CD4-positive, alpha-beta T cell treated with Interleukin-6 for 4 hours (primary cell): ENCODE results near the gene GLTP.
"Not testable (repeated sequence)": the region's sequence is repeated elsewhere in the genome, so short reads cannot be mapped to it uniquely, and the experiment has no call there.

ENCODE experiments used
- DNase-seq: peaks from one replicate; pipeline ENCODE4 v3.0.0-alpha.2; 2020; ENCODE audit warnings: mixed read lengths

The GLTP gene

GRCh38 chr12:109900752-109901580 is 20.6 kb upstream of the GLTP start:
- no peak for DNase-seq

DNA sequence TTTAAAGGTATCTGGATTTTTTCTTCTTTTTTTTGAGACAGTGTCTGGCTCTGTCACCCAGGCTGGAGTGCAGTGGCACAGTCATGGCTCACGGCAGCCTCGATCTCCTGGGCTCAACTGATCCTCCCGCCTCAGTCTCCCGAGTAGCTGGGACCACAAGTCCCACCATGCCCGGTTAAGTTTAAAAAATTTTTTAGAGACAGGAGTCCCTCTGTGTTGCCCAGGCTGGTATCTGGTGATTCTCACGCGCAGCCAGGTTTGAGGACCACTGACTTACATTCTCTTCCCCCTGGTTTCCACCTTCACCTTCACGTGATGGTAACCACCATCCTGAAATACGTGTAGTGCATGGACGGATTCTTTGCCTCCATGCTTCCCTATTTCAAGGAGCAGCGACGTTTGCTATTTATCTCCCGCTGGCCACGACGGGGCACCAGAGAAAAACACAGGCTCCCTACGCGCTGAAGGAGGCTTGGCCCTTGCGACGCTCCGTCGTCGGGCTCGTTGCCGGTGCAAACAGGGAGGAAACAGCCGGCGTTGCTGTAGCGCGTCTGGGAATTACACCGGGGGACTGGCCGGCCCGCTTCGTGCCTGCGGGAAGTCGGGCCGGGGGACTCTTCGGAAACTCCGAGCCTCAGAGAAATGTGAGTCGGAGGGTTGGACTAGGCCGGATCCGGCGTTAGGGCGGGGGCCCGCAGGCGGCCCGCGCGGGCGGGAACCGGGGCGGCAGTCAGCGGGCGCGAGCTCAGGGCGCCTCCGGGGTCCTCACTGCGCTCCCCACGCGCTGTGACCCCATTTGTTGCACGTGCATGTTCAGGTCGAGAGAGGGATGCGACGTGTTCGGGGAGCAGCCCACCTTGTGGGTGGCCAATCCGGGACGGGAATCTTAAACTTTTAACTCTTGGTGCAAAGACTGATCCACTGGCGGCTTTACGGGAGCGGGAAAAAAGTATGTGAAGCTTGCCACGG is 19.7 kb upstream of the GLTP start, which contains the start of gene TCHP:
Gene TCHP (plus strand): TSS at position 492 of the 969 bp plus-strand sequence. CDS start 2,753 bp downstream, outside the sequence.
- peak; percentile 82 for DNase-seq

GRCh38 chr12:109899345-109899744 is 19.0 kb upstream of the GLTP start:
- DNase-seq, result not testable (repeated sequence)

GRCh38 chr12:109897029-109897428 is 16.7 kb upstream of the GLTP start:
- no peak for DNase-seq

- no peak for DNase-seq
These were observed 15.8 kb upstream of the GLTP start for GRCh38 chr12:109896188-109896587.

DNA sequence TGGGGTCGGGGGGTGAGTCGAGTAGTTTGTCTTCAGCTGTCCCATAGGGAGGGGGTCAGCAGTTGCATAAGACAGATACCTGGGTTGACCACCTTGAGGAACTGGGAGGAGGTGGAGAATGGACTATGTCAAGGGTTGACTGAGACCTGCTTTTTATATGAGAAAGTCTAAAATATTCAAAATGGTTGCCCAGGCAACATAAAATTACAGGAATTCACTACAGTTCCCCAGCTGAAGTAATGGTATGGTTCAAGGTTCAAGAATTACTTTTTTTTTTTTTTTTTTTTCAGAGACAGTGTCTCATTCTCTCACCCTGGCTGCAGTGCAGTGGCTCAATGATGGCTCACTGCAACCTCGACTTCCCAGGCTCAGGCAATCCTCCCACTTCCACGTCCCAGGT is 14.6 kb upstream of the GLTP start:
- no peak for DNase-seq

- DNase-seq, result no peak
These were observed 13.1 kb upstream of the GLTP start for GRCh38 chr12:109893261-109893995.

DNA sequence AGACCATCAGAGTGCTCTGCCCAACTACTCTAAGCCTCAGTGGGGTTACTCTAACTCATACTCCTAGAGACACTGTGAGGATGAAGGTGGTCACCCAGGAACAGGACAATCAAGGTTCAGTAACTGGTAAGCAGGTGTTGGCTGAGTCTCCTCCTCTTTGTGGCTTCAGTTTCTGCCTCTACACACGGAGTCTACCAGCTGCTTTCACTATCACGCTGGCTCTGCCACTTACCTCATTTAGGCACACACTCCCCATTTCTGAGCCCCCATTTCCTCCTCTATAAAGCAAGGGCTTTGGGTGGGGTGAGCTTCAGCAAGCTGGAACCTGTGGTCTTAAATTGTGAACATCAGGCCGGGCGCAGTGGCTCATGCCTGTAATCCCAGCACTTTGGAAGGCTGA is 12.4 kb upstream of the GLTP start:
- no peak for DNase-seq

DNA sequence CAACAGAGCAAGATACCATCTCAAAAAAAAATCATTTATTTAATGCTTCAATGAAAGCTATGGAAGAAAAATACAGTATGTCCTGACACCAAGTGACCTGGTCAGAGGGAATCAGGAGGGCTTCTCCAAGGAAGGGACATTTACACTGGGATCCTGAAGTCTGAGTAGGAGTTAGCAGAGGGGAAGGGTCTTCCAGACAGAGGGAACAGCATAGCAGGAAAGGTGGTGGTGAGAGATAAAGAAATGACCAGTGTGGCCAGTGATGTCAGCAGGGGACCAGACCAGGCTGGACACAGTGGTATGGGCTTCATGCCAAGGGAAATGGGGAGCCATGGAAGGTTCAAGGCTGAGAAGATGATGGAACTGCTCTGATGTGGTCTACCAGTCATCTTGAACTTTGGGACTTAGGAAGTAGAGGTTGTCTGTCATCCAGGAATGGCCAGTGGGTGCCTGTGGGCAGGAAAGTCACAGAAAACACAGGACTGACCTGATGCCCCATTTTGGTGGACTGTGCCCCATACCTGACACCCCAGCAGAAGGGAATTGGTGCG is 11.9 kb upstream of the GLTP start:
- DNase-seq, result no peak

GRCh38 chr12:109891731-109892130 is 11.4 kb upstream of the GLTP start:
- not testable (repeated sequence) for DNase-seq

DNA sequence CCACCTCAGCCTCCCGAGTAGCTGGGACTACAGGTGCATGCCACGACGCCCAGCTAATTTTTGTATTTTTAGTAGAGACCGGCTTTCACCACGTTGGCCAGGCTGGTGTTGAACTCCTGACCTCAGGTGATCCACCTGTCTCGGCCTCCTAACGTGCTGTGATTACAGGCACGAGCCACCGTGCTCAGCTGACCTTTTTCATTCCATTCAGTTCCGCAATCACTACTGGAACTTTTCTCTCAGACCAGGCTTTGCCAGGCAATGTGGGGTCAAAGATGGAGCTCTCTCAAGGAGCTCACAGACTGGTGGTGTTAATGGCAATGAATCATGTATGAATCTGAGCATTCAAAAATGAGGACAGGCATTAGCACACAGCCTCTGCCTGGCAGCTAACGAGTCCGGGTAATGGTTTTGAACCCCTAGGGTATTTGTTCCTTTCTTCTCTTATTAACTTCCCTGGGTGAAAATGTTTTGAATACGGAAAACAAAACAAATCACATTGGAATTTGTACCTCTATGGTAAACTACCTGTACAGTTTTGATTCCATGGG is 10.4 kb upstream of the GLTP start:
- DNase-seq, result no peak

DNA sequence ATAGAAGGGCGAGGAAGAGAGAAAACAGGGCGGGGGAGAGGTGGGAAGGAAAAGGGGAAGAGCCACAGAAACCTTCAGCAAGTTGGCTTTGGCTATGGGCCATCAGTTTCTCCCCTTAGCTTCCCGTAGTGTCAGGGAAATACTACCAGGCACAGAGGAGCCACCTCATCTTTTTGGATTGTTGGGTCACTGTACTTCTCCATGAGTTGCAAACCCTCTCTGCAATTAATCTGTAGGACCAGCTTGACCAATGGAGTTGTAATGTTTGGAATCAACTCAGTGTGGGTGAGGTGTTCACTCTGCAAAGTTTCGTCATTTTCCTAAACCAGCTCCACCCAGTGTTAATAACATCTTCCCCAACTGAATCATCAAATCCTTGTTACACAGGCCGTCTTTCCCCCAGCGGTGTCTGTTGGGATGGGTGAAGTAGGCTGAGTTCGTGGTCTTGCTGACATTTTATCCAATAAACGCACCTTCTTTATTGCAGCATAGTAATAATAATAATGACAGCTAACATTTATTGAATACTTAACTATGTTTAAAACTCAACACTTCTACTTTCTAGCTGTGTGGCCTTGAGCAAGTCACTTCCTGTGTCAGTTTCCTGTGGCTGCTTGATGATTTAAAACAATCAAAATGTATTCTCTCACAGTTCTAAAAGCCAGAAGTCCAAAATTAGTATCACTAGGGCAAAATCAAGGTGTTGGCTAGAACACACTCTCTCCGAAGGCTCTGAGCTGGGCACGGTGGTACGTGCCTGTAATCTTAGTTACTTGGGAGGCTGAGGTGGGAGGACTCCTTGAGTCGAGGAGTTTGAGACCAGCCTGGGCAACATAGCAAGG is 8.1 kb upstream of the GLTP start:
- DNase-seq, result peak; percentile 26

DNA sequence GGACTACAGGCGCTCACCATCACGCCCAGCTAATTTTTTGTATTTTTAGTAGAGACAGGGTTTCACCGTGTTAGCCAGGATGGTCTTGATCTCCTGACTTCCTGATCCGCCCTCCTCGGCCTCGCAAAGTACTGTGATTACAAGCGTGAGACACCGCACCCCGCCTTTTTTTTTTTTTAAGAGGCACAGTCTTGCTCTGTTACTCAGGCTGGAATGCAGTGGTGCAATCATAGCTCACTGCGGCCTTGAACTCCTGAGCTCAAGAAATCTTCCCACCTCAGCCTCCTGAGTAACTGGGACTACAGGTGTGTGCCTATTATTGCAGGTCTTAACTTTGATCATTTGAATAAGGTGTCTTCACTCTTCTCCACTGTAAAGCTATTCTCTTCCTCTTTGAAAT is 5.3 kb upstream of the GLTP start:
- no peak for DNase-seq

DNA sequence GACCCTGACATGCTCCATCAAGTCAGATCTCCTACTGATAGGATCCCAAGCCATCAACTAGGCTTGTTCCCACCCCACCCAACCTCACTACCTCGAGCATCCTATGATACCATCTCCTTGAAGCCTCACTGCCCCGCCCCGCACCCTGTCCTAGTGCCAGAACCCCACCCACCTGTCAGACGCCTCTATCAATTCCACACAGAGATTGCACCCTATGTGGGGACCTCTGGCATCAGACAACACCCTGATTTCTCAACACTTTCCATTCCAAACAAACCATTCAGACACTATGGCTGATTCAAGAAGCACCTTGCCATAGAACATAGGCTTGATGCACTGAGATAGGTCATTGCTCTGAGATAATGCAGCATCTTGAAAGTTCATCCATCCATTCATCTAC is 3.1 kb upstream of the GLTP start:
- DNase-seq, result no peak

- DNase-seq, result no peak
These were observed 1.4 kb upstream of the GLTP start for GRCh38 chr12:109881752-109882151.

GRCh38 chr12:109880938-109881337 is 597 bp upstream of the GLTP start:
- no peak for DNase-seq

GRCh38 chr12:109879351-109880042 is 844 bp downstream of the GLTP start:
- DNase-seq, result no peak

- no peak for DNase-seq
These were observed 1.6 kb downstream of the GLTP start for GRCh38 chr12:109878749-109879148.

DNA sequence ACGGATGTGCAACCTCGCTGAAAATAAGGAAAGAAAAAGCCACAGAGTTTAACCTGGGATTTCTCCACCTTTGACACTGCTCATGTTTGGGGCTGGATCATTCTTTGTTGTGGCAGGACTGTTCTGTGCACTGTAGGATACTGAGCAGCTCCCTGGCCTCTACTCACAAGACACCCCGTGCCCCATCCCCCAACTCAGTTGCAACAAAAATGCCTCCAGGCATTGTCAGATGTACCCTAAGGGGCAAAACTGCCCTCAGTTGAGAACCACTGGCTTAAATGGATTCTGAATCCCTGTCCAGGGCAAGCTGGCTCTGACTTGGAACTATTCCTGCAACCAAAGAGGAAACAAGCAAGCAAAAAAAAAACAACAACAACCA is 2.1 kb downstream of the GLTP start:
- DNase-seq, result no peak

GRCh38 chr12:109877504-109878246 is 2.7 kb downstream of the GLTP start:
- no peak for DNase-seq
